H1 (cell line): Measurements from ENCODE around the gene WTIP. TPM values are rescaled to one million over a fixed set of nuclear protein-coding genes. Genes with fewer than 3 reads are reported as not detected.

ENCODE experiments used
- BCL11A ChIP-seq, 2 experiments: IDR thresholded peaks; one replicate each; pipeline ENCODE4 v1.6.1; 2011; ENCODE audit warnings: low read depth in 2 of 2, low read length in 2 of 2, mild to moderate bottlenecking in 2 of 2
- CBX8 ChIP-seq: fragments of 300-800, 300-1000 bp; sonication (generic); IDR thresholded peaks from 2 replicates; pipeline ENCODE4 v1.7.1; 2016; ENCODE audit warnings: low read depth, low read length, borderline replicate concordance
- GABPA ChIP-seq: IDR thresholded peaks from 2 replicates; pipeline ENCODE4 v1.6.1; 2011; ENCODE audit warnings: mild to moderate bottlenecking, low read length, moderate library complexity, borderline replicate concordance; ENCODE audit not compliant: insufficient read depth
- HDAC2 ChIP-seq, 2 experiments: fragments of 300-600 bp in 1 of 2; sonication (generic) in 1 of 2; IDR thresholded peaks; 2 replicates each; pipeline ENCODE4 v1.6.1; 2011 to 2012; ENCODE audit warnings: low read depth in 2 of 2, low read length in 2 of 2, mild to moderate bottlenecking in 2 of 2, moderate library complexity in 2 of 2, borderline replicate concordance in 1 of 2, inconsistent platforms in 1 of 2
- KDM5A ChIP-seq: fragments of 200-600 bp; IDR thresholded peaks from 2 replicates; pipeline ENCODE4 v1.7.1; 2012; ENCODE audit warnings: mild to moderate bottlenecking, low read length, inconsistent platforms, mixed read lengths
- NANOG ChIP-seq: IDR thresholded peaks from 2 replicates; pipeline ENCODE4 v1.6.1; 2011; ENCODE audit warnings: low read length, low read depth, mild to moderate bottlenecking, inconsistent platforms; ENCODE audit not compliant: insufficient read depth, poor library complexity, severe bottlenecking
- POLR2A ChIP-seq, 2 experiments: IDR thresholded peaks; 1 replicate in 1 of 2; 2 replicates in 1 of 2; pipeline ENCODE4 v1.6.1; 2011; ENCODE audit warnings: low read depth in 2 of 2, low read length in 2 of 2, mild to moderate bottlenecking in 2 of 2; ENCODE audit errors: control extremely low read depth in 1 of 2
- POU5F1 ChIP-seq: IDR thresholded peaks from 2 replicates; pipeline ENCODE4 v1.6.1; 2011; ENCODE audit warnings: low read depth, mild to moderate bottlenecking, low read length, moderate library complexity
- RAD21 ChIP-seq, 2 experiments: IDR thresholded peaks in 1 of 2; conservative IDR thresholded peaks in 1 of 2; 2 replicates each; pipeline ENCODE4 v1.6.1; 2011; ENCODE audit warnings: low read depth in 2 of 2, low read length in 2 of 2, improper control_type of control experiment in 1 of 2, inconsistent platforms in 1 of 2, mild to moderate bottlenecking in 1 of 2, moderate library complexity in 1 of 2
- SIN3A ChIP-seq, 2 experiments: IDR thresholded peaks in 1 of 2; conservative IDR thresholded peaks in 1 of 2; 2 replicates each; pipeline ENCODE4 v1.6.1; 2011 to 2012; ENCODE audit warnings: low read length in 2 of 2, improper control_type of control experiment in 1 of 2, low read depth in 1 of 2, mild to moderate bottlenecking in 1 of 2
- SP1 ChIP-seq: IDR thresholded peaks from 2 replicates; pipeline ENCODE4 v1.6.1; 2011; ENCODE audit warnings: low read depth, low read length
- TCF12 ChIP-seq: IDR thresholded peaks from 2 replicates; pipeline ENCODE4 v1.6.1; 2011; ENCODE audit warnings: low read depth, mild to moderate bottlenecking, low read length
- YY1 ChIP-seq: IDR thresholded peaks from 2 replicates; pipeline ENCODE4 v1.6.1; 2011; ENCODE audit warnings: low read depth, mild to moderate bottlenecking, low read length
- polyA plus RNA-seq, 7 experiments: library from polyadenylated mRNA; depleted of rRNA in 3 of 7; stranded (reverse) in 5 of 7; unstranded in 2 of 7; fragments of >200 nt in 5 of 7; fragments of 200-250 nt in 2 of 7; gene quantifications; 1 replicate in 5 of 7; 2 replicates in 1 of 7; 4 replicates in 1 of 7; pipeline versions ENCODE4 v1.2.1 to v1.2.3, GENCODE V29; 2011 to 2013; ENCODE audit warnings: missing spikeins in 2 of 7, mixed read lengths in 2 of 7
- total RNA-seq: library from RNA; stranded (reverse); fragmentation: NEBNext Ultra II Directional; extraction: Animal tissue kit (Norgen Biotek cat#: 25700); gene quantifications from 2 replicates; pipeline ENCODE4 v1.2.1, GENCODE V29; 2021
- TF ChIP-seq, protein P1 (sequence below): IDR thresholded peaks from 2 replicates; pipeline ENCODE4 v1.6.1; 2011; ENCODE audit warnings: low read depth, mild to moderate bottlenecking, low read length; ENCODE audit not compliant: insufficient read depth

The WTIP gene
- total and polyA plus RNA-seq, 2 of the 8 experiments (the other 6 are each of a cell fraction or from before 2014, with no cell fraction given), result 8.7 to 15.4 TPM

DNA sequence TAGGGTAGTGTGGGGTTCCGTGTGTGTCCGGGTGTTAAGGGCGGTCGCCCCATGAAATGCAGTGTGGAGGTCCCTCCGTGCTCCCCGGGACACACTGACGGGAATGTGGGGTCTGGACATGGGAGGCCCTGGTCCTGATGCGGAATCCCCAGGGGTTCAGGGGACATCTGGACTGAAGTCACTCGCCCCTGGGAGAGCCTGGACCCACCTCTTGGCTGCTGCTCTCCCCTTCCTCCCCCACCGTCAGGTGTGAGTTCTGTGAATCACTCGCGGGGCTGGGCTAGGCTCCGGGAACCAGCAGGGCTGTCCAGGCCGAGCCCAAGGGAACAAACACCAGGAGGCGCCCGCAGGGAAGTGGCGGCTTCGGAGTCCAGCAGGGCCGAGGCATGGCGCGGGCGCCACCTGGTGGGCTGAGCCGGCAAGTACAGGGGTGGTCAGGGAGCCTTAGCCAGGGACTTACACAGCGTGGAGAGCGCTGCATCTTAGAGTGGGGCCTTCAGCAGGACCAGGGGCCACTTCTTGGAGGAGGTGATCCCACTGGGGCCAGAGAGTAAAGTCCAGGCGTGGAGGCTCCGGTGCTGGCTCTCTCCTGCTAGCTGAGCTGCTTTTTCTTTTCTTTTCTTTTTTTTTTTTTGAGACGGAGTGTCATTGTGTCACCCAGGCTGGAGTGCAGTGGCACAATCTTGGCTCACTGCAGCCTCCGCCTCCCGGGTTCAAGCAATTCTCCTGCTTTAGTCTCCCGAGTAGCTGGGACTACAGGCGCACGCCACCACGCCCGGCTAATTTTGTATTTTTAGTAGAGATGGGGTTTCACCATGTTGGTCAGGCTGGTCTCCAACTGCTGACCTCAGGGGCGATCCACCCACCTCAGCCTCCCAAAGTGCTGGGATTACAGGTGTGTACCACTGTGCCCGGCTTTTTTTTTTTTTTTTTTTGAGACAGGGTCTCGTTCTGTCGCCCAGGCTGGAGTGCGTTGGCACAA lies 20.1 kb downstream of the WTIP start (continued):
- TF ChIP-seq TCF12 (no peak), SIN3A (conservative IDR thresholded peaks at IDR 0.05 in 1 of 2, IDR thresholded peaks at IDR 0.05 in 1 of 2; ENCODE audit: low read depth in 1 of 2, low read length in 2 of 2) (peak in 1 of 2 experiments; percentile 15; a peak in 1 of 4 replicates), POU5F1 (no peak), CBX8 (no peak), HDAC2 (IDR thresholded peaks at IDR 0.05; ENCODE audit: borderline replicate concordance in 1 of 2, low read depth in 2 of 2, low read length in 2 of 2) (0 out of 4 replicates have a peak, but pooled peaks of 1 of the 2 experiments have one; percentile 51), YY1 (peak; percentile 67), BCL11A (IDR thresholded peaks at IDR 0.05; ENCODE audit: low read depth in 2 of 2, low read length in 2 of 2) (no peak), POLR2A (IDR thresholded peaks at IDR 0.05; ENCODE audit: control extremely low read depth in 1 of 2, low read depth in 2 of 2, low read length in 2 of 2) (no peak), NANOG (no peak), SP1 (peak; percentile 22; the same call in 1 of the 2 replicates), KDM5A (no peak), RAD21 (IDR thresholded peaks at IDR 0.05 in 1 of 2, conservative IDR thresholded peaks at IDR 0.05 in 1 of 2; ENCODE audit: low read depth in 2 of 2, low read length in 2 of 2) (peak; percentile 90 to 94), GABPA (0 out of 2 replicates have a peak, but pooled peaks have one; percentile 40)
- TF ChIP-seq, protein P1, sequence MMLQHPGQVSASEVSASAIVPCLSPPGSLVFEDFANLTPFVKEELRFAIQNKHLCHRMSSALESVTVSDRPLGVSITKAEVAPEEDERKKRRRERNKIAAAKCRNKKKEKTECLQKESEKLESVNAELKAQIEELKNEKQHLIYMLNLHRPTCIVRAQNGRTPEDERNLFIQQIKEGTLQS, result peak; percentile 29; the same call in 1 of the 2 replicates
